ENCODE results near the gene TMEM121B. TPM values are rescaled to one million over a fixed set of nuclear protein-coding genes. Genes with fewer than 3 reads are reported as not detected.
"Not testable (repeated sequence)": the region's sequence is repeated elsewhere in the genome, so short reads cannot be mapped to it uniquely, and the experiment has no call there.

TMEM121B gene
- total and polyA plus RNA-seq, 2 of the 13 experiments (the other 11 are each of a cell fraction or from before 2014, with no cell fraction given), result not detected

DNA sequence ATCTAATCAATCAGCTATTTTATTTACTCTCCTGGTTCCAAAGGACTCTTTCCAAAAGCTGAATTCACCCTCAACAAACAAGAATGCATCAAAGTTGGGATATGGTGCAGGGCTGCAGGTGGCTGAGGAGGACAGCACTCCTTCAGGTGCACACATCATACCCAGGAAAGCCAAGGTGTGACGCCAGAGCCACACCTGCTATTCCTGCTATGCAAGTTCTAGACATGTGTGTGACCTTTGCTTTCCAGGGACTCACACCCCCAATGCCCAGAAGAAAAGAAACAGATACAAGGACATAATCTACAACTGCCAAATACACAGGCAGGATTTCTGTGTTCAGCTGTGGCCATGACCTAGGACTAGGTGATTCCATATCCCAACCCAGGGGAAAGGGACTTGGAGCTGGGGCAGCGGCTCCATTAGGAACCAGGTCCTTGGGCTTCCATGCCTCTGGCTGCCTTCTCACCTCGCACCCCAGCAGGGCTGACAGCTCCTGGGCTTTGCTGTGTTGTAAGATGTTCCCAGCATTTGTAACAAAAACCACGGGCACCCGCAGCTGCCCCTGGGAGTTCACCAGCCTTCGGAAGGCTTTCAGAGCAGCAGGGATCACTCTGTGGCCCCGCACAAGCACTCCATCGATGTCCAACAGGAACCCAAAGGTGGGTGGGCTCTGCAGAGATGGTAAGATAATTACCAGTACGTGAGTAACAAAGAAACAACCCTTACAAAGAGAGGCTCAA, 28.1 kb upstream of the TMEM121B start:
- H3K36me3 ChIP-seq (replicated peaks in 1 of 2; ENCODE audit: control insufficient read depth in 1 of 2, insufficient read depth in 2 of 2, low read length in 2 of 2), result no peaks in the 10 kb centered on the region
- WGBS (ENCODE audit: low lambda C conversion rate), result 35% methylated on average over 7 of the region's 9 CpGs
- no peak overlapping the region for H3K27ac ChIP-seq (ENCODE audit: extremely low read length, insufficient read depth, low read length)
- H3K4me1 ChIP-seq (ENCODE audit: insufficient read depth, low read length), result no peaks in the 10 kb centered on the region
- FAIRE-seq, result no peak
- H3K9me3 ChIP-seq (ENCODE audit: low read length), result no peaks in the 10 kb centered on the region
- no peaks in the 10 kb centered on the region for H4K20me1 ChIP-seq (ENCODE audit: insufficient read depth, low read length)
- H3K4me2 ChIP-seq (ENCODE audit: low read depth, low read length), result no peak overlapping the region
- POLR2A ChIA-PET, result no interaction called here
- in situ Hi-C loops (cut with HindIII; ENCODE audit: extremely low pct_ligation_motif_present, low pct_unique_long_range_greater_than_20kb), result no loop called here
- ATAC-seq, result no peak
- no peak overlapping the region for H3K4me3 ChIP-seq (replicated peaks in 1 of 3; ENCODE audit: insufficient read depth in 1 of 3, low read depth in 2 of 3, low read length in 3 of 3)
- TF ChIP-seq, protein P1, sequence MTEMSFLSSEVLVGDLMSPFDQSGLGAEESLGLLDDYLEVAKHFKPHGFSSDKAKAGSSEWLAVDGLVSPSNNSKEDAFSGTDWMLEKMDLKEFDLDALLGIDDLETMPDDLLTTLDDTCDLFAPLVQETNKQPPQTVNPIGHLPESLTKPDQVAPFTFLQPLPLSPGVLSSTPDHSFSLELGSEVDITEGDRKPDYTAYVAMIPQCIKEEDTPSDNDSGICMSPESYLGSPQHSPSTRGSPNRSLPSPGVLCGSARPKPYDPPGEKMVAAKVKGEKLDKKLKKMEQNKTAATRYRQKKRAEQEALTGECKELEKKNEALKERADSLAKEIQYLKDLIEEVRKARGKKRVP (CRISPR knock-in tag; IDR thresholded peaks at IDR 0.05), result no peak
- intact Hi-C loops (cut with micrococcal nuclease; ENCODE audit: unreplicated experiment), result no loop called here
- CTCF ChIA-PET (ENCODE audit: low intra/inter-chr PET ratio, low total read pairs), result no interaction called here
- H3K27me3 ChIP-seq (ENCODE audit: control insufficient read depth in 1 of 2, insufficient read depth in 2 of 2, low read length in 2 of 2), result no peaks in the 10 kb centered on the region
- H2AFZ ChIP-seq (ENCODE audit: low read length), result no peak overlapping the region
- BruUV-seq (replicated peaks), result no TSS peak
- H3K79me2 ChIP-seq (ENCODE audit: insufficient read depth, low read length), result no peaks in the 10 kb centered on the region
- no peak overlapping the region for H3K9ac ChIP-seq (ENCODE audit: insufficient read depth, low read depth, low read length)
- no peak for DNase-seq (ENCODE audit: low spot score)

DNA sequence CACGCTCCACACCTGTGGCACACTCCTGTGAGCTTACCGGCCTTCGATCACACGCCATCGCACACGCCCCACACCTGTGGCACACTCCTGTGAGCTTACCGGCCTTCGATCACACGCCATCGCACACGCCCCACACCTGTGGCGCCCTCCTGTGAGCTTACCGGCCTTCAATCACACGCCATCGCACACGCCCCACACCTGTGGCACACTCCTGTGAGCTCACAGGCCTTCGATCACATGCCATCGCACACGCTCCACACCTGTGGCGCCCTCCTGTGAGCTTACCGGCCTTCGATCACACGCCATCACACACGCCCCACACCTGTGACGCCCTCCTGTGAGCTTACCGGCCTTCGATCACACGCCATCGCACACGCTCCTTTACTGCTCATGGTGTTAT, 26.3 kb upstream of the TMEM121B start:
- in situ Hi-C loops (cut with HindIII; ENCODE audit: extremely low pct_ligation_motif_present, low pct_unique_long_range_greater_than_20kb); H3K79me2 ChIP-seq (ENCODE audit: insufficient read depth, low read length); H3K27me3 ChIP-seq (ENCODE audit: control insufficient read depth in 1 of 2, insufficient read depth in 2 of 2, low read length in 2 of 2); FAIRE-seq; H3K9ac ChIP-seq (ENCODE audit: insufficient read depth, low read depth, low read length); DNase-seq (ENCODE audit: low spot score); H3K36me3 ChIP-seq (replicated peaks in 1 of 2; ENCODE audit: control insufficient read depth in 1 of 2, insufficient read depth in 2 of 2, low read length in 2 of 2); BruUV-seq (replicated peaks); ATAC-seq; H4K20me1 ChIP-seq (ENCODE audit: insufficient read depth, low read length); CTCF ChIA-PET (ENCODE audit: low intra/inter-chr PET ratio, low total read pairs); H3K4me1 ChIP-seq (ENCODE audit: insufficient read depth, low read length); H3K4me2 ChIP-seq (ENCODE audit: low read depth, low read length); H3K9me3 ChIP-seq (ENCODE audit: low read length); H3K4me3 ChIP-seq (replicated peaks in 1 of 3; ENCODE audit: insufficient read depth in 1 of 3, low read depth in 2 of 3, low read length in 3 of 3); POLR2A ChIA-PET; intact Hi-C loops (cut with micrococcal nuclease; ENCODE audit: unreplicated experiment); H3K27ac ChIP-seq (ENCODE audit: extremely low read length, insufficient read depth, low read length); H2AFZ ChIP-seq (ENCODE audit: low read length): not testable (repeated sequence)
- 82% methylated on average over 30 of the region's 30 CpGs for WGBS (ENCODE audit: low lambda C conversion rate)
